PC-3 (cell line): ENCODE measurements around the gene EHMT1. TPM values are rescaled to one million over a fixed set of nuclear protein-coding genes. Genes with fewer than 3 reads are reported as not detected.

Experiments
- ATAC-seq: fragments of 200-7000 bp; cut with Tn5 transposase; 2 replicates; pipeline ENCODE4 v1.9.1; 2020; ENCODE audit warnings: mild to moderate bottlenecking, moderate library complexity
- BruUV-seq: library from RNA; stranded (reverse); fragments of 400-500 nt; replicated peaks from 2 replicates; lab custom pipeline; 2021; lab: Mats Ljungman, UMichigan
- CTCF ChIA-PET: fragments of 300-600 bp; sonication (Branson Sonifier 250); formaldehyde crosslinking; loops from one replicate; lab custom pipeline; 2022; ENCODE audit warnings: antibody characterized with exemption; lab: Charles Lee
- POLR2A ChIA-PET: fragments of 300-600 bp; sonication (Branson Sonifier 250); formaldehyde crosslinking; loops from one replicate; lab custom pipeline; 2022; ENCODE audit warnings: antibody characterized with exemption; ENCODE audit not compliant: unreplicated experiment; lab: Charles Lee
- DNase-seq: peaks from one replicate; pipeline ENCODE4 v3.0.0-alpha.2; 2015
- H2AFZ ChIP-seq: fragments of 300-600 bp; sonication (generic); 2 replicates; pipeline ENCODE4 v1.6.0; 2016; ENCODE audit warnings: antibody characterized with exemption, low read length
- H3F3A ChIP-seq: fragments of 300-600 bp; sonication (generic); one replicate; pipeline ENCODE4 v1.6.0; 2017; ENCODE audit warnings: antibody characterized with exemption, low read length, control low read depth, mild to moderate bottlenecking; ENCODE audit not compliant: unreplicated experiment
- H3K27ac ChIP-seq: fragments of 300-600 bp; sonication (generic); 2 replicates; pipeline ENCODE4 v1.5.1; 2016; ENCODE audit warnings: mild to moderate bottlenecking, low read length
- H3K27me3 ChIP-seq: fragments of 300-600 bp; sonication (generic); 2 replicates; pipeline ENCODE4 v1.6.1; 2016; ENCODE audit warnings: low read length, mixed read lengths
- H3K36me3 ChIP-seq: fragments of 300-600 bp; sonication (generic); 2 replicates; pipeline ENCODE4 v1.6.1; 2016; ENCODE audit warnings: low read depth, mixed run types, low read length, mixed read lengths
- H3K4me1 ChIP-seq: fragments of 300-600 bp; sonication (generic); 2 replicates; pipeline ENCODE4 v1.5.1; 2016; ENCODE audit warnings: low read length; ENCODE audit not compliant: insufficient read depth
- H3K4me2 ChIP-seq: fragments of 300-600 bp; sonication (generic); 2 replicates; pipeline ENCODE4 v1.6.0; 2016; ENCODE audit warnings: low read length
- H3K4me3 ChIP-seq: fragments of 300-600 bp; sonication (generic); 2 replicates; pipeline ENCODE4 v1.5.1; 2016; ENCODE audit warnings: mild to moderate bottlenecking, low read length, mixed read lengths
- H3K79me2 ChIP-seq: fragments of 300-600 bp; sonication (generic); 2 replicates; pipeline ENCODE4 v1.6.1; 2017; ENCODE audit warnings: low read length, mixed read lengths
- H3K9ac ChIP-seq: fragments of 300-600 bp; sonication (generic); 2 replicates; pipeline ENCODE4 v1.6.0; 2016; ENCODE audit warnings: mild to moderate bottlenecking, low read length
- H3K9me2 ChIP-seq: fragments of 300-600 bp; sonication (generic); replicated peaks from 2 replicates; pipeline ENCODE4 v1.6.1; 2016; ENCODE audit warnings: mixed run types, low read length, mixed read lengths
- H3K9me3 ChIP-seq: fragments of 300-600 bp; sonication (generic); 2 replicates; pipeline ENCODE4 v1.6.1; 2016; ENCODE audit warnings: low read length, mixed read lengths
- H4K20me1 ChIP-seq: fragments of 300-600 bp; sonication (generic); 2 replicates; pipeline ENCODE4 v1.6.1; 2016; ENCODE audit warnings: low read length, mixed read lengths
- CTCF ChIP-seq: fragments of 300-600 bp; sonication (generic); conservative IDR thresholded peaks from 2 replicates; pipeline ENCODE4 v1.5.1; 2017; ENCODE audit warnings: antibody characterized with exemption, low read depth, mild to moderate bottlenecking, low read length
- EZH2 ChIP-seq: fragments of 300-600 bp; sonication (generic); IDR thresholded peaks from one replicate; pipeline ENCODE4 v1.6.1; 2017; ENCODE audit warnings: antibody characterized with exemption, mild to moderate bottlenecking, low read length; ENCODE audit not compliant: unreplicated experiment
- EZH2phosphoT487 ChIP-seq: fragments of 300-600 bp; sonication (generic); IDR thresholded peaks from 2 replicates; pipeline ENCODE4 v1.6.1; 2018; ENCODE audit warnings: mild to moderate bottlenecking, antibody characterized with exemption, low read length, borderline replicate concordance
- intact Hi-C: fragments of 100-400 bp; cut with micrococcal nuclease; formaldehyde crosslinking; loops from 2 replicates; pipeline ENCODE4 v1.9.0; 2023
- total RNA-seq: library from RNA; depleted of rRNA; stranded (reverse); fragments of >200 nt; gene quantifications from 2 replicates; pipeline ENCODE4 v1.2.3, GENCODE V29; 2014

The EHMT1 gene
- total RNA-seq, 1 experiment from 2014 or later, result 42.8 TPM

GRCh38 chr9:137632230-137633161, 13.7 kb downstream of the EHMT1 start:
- H3F3A ChIP-seq, result no peaks in the 10 kb centered on the region
- TF ChIP-seq EZH2phosphoT487, result no peak
- no peak for TF ChIP-seq CTCF
- no peak for TF ChIP-seq EZH2

GRCh38 chr9:137634016-137634415, 15.2 kb downstream of the EHMT1 start:
- Histone ChIP-seq H3K4me3 (no peak overlapping the region), H3K27ac (no peak overlapping the region), H3K36me3 (no peaks in the 10 kb centered on the region), H4K20me1 (peaks cover 35% of the 10 kb centered on the region; the same call in 1 of the 2 replicates), H3K27me3 (no peaks in the 10 kb centered on the region), H3K4me2 (no peak overlapping the region), H2AFZ (no peak overlapping the region), H3K4me1 (peaks cover 5% of the 10 kb centered on the region), H3K79me2 (peaks cover 94% of the 10 kb centered on the region), H3F3A (no peaks in the 10 kb centered on the region), H3K9ac (no peak overlapping the region), H3K9me2 (no peaks in the 10 kb centered on the region), H3K9me3 (no peaks in the 10 kb centered on the region)
- DNase-seq, result no peak
- ChIA-PET CTCF (no interaction called here), POLR2A (no interaction called here)
- BruUV-seq, result no TSS peak
- TF ChIP-seq EZH2 (no peak), EZH2phosphoT487 (no peak), CTCF (no peak)
- intact Hi-C loops, result no loop called here
- ATAC-seq, result no peak

More at GRCh38 chr9:137632230-137633161, 13.7 kb downstream of the EHMT1 start:
- no peak for ATAC-seq
- no peak overlapping the region for H3K27ac ChIP-seq
- no peak overlapping the region for H3K4me2 ChIP-seq
- H3K79me2 ChIP-seq, result peaks cover 94% of the 10 kb centered on the region
- no peaks in the 10 kb centered on the region for H3K27me3 ChIP-seq
- H4K20me1 ChIP-seq, result peaks cover 27% of the 10 kb centered on the region; the same call in 1 of the 2 replicates
- intact Hi-C loops, result no loop called here
- H3K9me3 ChIP-seq, result no peaks in the 10 kb centered on the region
- H3K4me3 ChIP-seq, result no peak overlapping the region
- H3K4me1 ChIP-seq, result peaks cover 5% of the 10 kb centered on the region
- no peak for DNase-seq
- CTCF ChIA-PET, result interaction anchor here (0.7 kb wide), 1 partner anchor 41 kb away, joined by 3 read pairs; no protein-coding TSS in a partner anchor
- no peaks in the 10 kb centered on the region for H3K9me2 ChIP-seq
- no peak overlapping the region for H3K9ac ChIP-seq
- no peak overlapping the region for H2AFZ ChIP-seq
- H3K36me3 ChIP-seq, result no peaks in the 10 kb centered on the region
- POLR2A ChIA-PET, result no interaction called here
- no TSS peak for BruUV-seq

- H3F3A ChIP-seq, result no peaks in the 10 kb centered on the region
- no peak overlapping the region for H3K4me2 ChIP-seq
- ChIA-PET CTCF (no interaction called here), POLR2A (no interaction called here)
- TF ChIP-seq CTCF, result no peak
- no peak for TF ChIP-seq EZH2phosphoT487
- no peak for TF ChIP-seq EZH2
- BruUV-seq, result no TSS peak
- no peaks in the 10 kb centered on the region for H3K9me3 ChIP-seq
- H3K79me2 ChIP-seq, result peaks cover 92% of the 10 kb centered on the region
- no peak overlapping the region for H3K9ac ChIP-seq
- ATAC-seq (no peak), DNase-seq (no peak)
- no peaks in the 10 kb centered on the region for H3K36me3 ChIP-seq
- no peaks in the 10 kb centered on the region for H3K9me2 ChIP-seq
- no peak overlapping the region for H2AFZ ChIP-seq
- no peaks in the 10 kb centered on the region for H3K4me1 ChIP-seq
- H4K20me1 ChIP-seq, result 0 out of 2 replicates have a peak, but pooled peaks cover 14% of the 10 kb centered on the region
- H3K27ac ChIP-seq, result no peak overlapping the region
- no peaks in the 10 kb centered on the region for H3K27me3 ChIP-seq
- intact Hi-C loops, result no loop called here
- no peak overlapping the region for H3K4me3 ChIP-seq
Measured at GRCh38 chr9:137638680-137639079, 19.9 kb downstream of the EHMT1 start.
